Bone marrow (tissue), 2 donors: ENCODE results near the gene ASL.
A peak's percentile ranks its signal among the peaks of the same experiment; 100 is the strongest.
"Not testable (repeated sequence)": the region's sequence is repeated elsewhere in the genome, so short reads cannot be mapped to it uniquely, and the experiment has no call there.

Experiments
- DNase-seq, 2 donors: peaks; one replicate each; lab custom pipeline; 2025; lab: John Stamatoyannopoulos, UW

Gene ASL

DNA sequence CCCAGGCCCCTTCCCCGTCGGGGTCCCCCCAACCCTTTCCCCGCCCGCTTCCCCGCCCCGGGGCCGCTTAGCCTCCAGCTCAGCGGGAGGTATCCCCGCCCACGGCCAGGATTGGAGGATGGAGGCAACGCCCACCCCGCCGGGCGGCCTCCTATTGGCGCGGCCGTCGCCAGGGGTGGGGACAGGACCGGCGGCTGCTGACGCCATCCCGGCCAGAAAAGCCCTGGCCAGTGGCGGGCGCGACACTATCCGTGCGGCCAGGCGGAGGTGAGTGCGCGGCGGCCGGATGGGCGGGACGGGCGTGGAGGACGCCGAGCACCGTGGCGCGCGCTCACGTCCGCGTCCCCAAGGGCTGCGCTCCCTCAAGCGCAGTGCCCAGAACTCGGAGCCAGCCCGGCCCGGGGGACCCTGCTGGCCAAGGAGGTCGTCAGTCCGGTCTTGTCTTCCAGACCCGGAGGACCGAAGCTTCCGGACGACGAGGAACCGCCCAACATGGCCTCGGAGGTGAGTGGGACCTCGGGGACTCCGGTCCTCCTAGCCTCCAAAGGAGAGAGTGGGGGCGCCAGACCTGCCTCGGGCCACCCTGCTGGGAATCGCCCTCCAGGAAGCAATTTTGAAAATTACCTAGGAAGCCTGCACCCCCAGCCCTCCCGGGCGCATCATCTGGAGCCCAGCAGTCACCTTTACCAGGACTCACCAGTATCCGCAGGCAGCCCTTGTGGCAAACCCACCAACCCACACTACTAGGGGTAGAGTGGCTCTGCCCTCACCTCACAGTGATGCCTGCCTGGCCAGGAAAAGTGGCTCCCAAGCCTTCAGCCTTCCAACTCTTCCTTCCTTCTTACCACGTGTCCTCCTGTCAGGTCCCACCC lies at the start of gene ASL:
Gene ASL, plus strand, starts transcription at position 230 of the 872 bp plus-strand sequence. Its CDS starts 263 bp downstream, at position 493.
- DNase-seq: peak; percentile 26 to 68

GRCh38 chr7:66028342-66028741 lies 47.3 kb upstream of the ASL start:
- not testable (repeated sequence) for DNase-seq

- no peak for DNase-seq
Observed at GRCh38 chr7:66033471-66034385, 41.9 kb upstream of the ASL start.

GRCh38 chr7:66034436-66035010 lies 41.1 kb upstream of the ASL start:
- DNase-seq: not testable (repeated sequence)

GRCh38 chr7:66036382-66036781 lies 39.2 kb upstream of the ASL start:
- no peak for DNase-seq

- no peak for DNase-seq
Observed at GRCh38 chr7:66036788-66037187, 38.8 kb upstream of the ASL start.

DNA sequence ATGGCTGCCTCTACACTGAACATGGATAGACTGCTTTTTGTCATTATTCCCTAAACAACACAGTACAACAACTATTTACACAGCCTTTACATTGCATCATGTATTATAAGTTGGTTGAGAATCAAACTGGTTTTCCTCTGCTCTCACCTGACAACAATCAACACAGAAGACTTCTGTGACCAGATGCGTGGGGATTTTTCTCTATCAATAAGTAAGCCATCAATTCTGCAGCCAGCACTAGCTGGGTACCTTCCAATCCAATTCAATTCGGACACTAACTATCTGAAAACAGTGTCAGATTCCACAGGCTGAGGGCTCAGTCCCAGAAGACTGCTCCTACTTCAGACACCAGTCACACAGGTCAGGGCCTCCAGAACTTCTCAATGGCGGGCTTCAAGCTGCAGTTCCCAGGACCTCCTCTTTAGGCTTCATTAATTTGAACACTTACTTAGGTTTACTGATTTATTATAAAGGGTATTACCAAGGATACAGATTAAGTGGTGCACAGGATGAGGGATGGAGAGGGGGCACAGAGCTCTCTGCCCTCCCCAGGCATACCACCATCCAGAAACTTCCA lies 36.4 kb upstream of the ASL start:
- DNase-seq: no peak

- DNase-seq: peak; percentile 3 to 19
Observed at GRCh38 chr7:66043681-66044497, 31.7 kb upstream of the ASL start.

GRCh38 chr7:66044498-66044854 lies 31.1 kb upstream of the ASL start:
- not testable (repeated sequence) for DNase-seq

- DNase-seq: no peak
Observed at GRCh38 chr7:66047426-66047825, 28.2 kb upstream of the ASL start.

- not testable (repeated sequence) for DNase-seq
Observed at GRCh38 chr7:66049886-66050285, 25.7 kb upstream of the ASL start.

- no peak for DNase-seq
Observed at GRCh38 chr7:66050337-66050957, 25.2 kb upstream of the ASL start.

DNA sequence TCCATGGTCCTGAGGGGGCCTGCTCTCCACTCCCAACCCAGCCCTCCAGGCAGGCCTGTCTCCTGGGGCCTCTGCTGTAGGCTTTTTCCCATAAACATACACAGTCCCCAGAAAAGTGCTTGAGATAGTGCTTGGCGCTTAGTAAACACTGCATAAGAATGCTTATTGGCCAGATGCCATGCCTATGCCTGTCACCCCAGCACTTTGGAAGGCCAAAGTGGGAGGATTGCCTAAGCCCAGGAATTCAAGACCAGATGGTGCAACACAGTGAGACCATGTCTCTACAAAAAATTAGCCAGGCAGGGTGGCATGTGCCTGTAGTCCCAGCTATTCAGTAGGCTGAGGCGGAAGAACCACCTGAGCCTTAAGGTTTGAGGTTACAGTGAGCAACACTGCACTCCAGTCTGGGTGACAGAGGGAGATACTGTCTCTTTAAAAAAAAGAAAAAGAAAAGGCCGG lies 24.6 kb upstream of the ASL start:
- DNase-seq: no peak

GRCh38 chr7:66052447-66052846 lies 23.2 kb upstream of the ASL start:
- DNase-seq: no peak

DNA sequence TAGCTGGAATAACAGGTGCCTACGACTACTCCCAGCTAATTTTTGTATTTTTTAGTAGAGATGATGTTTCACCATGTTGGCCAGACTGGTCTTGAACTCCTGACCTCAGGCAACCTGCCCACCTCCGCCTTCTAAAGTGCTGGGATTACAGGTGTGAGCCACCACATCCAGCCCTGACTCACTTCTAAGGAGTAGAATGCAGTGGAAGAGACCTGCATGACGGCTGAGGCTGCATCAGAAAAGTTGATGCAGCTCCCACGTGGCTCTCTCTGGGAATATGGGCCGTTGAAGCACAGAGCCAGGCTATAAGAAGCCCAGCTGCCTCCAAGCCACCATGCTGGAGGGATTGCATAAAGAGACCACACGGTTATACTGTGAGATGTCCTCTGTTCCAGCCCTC lies 21.6 kb upstream of the ASL start:
- DNase-seq: no peak

DNA sequence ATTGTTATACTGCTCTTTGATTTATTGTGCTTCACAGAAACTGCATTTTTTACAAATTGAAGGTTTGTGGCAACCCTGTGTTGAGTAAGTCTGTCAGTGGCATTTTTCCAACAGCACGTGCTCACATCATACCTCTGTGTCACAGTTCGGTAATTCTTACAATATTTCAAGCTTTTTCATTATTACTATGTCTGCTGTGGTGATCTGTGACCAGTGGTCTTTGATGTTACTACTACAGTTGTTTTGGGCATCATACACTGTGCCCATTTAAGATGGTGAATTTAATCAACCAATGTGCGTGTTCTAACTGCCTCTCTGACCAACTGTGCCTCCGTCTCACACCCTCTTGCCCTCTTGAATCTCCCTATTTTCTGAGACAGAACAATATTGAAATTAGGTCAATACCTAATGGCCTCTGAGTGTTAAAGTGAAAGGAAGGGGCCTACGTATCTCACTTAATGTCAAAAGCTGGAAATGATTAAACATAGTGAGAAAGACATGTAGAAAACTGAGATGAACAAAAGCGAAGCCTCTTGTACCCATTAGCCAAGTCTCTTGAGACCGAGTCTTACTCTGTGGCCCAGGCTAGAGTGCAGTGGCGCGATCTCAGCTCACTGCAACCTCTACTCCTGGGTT lies 20.2 kb upstream of the ASL start:
- DNase-seq: no peak

DNA sequence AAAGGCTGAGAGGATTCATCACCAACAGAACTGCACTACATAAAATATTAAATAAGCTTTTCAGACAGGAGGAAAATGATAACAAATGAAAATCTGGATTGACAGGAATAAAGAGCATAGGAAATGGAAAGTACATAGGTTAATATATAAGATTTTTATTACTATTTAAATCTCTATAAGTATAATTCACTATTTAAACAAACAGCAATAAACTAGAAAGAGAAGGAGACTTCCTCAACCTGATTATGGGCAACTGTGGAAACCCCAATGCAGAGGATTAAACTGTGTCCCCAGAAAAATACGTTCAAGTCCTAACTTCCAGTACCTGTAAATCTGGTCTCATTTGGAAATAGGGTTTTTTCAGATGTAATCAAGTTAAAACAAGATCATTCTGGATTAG lies 14.8 kb upstream of the ASL start:
- DNase-seq: no peak

DNA sequence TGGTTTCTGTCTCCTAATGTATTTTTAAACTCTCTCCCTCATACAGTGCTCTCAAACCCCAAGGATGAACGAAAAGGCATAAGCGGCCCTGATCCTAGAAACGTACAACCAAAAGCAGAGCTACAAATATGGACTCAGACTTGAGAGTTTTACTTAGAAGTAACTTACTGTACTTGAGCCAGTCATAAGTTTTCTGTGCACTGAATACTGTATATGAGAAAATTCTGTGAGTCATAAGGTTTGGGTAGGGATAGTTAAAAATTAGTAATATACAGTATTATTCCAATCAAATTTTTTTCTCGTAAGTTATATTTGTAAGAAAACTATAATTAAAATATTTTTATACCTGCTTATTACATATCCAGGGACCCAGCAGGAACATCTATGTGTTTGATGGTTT lies 5.9 kb upstream of the ASL start:
- DNase-seq: no peak

- DNase-seq: no peak
Observed at GRCh38 chr7:66070222-66070621, 5.4 kb upstream of the ASL start.

DNA sequence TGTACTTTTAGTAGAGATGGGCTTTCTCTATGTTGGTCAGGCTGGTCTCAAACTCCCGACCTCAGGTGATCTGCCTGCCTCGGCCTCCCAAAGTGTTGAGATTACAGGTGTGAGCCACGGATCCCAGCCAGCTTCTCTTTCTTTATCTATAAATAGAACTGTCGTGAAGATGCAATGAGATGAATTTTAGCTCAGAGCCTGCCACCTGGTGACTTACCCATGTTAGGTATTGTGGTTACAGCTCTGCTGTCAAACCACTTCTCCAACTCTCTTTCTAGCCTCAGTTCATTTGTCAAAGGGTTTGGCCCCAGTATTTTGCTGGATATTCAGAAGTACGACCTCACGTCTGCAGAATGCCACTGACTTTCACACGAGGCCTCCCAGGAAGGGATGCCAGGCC lies 3.4 kb upstream of the ASL start:
- DNase-seq: not testable (repeated sequence)
